ENCODE measurements around the gene MLLT3.

Gene MLLT3

GRCh38 chr9:20407013-20407412 is 215.3 kb downstream of the MLLT3 start:
- no peak for DNase-seq

GRCh38 chr9:20406344-20406743 is 216.0 kb downstream of the MLLT3 start:
- DNase-seq, result no peak

GRCh38 chr9:20405616-20406015 is 216.7 kb downstream of the MLLT3 start:
- no peak for DNase-seq

- DNase-seq, result no peak
Measured at GRCh38 chr9:20405078-20405477, 217.2 kb downstream of the MLLT3 start.

- no peak for DNase-seq
Measured at GRCh38 chr9:20404192-20404813, 218.0 kb downstream of the MLLT3 start.

GRCh38 chr9:20403346-20403745 is 219.0 kb downstream of the MLLT3 start:
- DNase-seq, result no peak

GRCh38 chr9:20402273-20402875 is 219.9 kb downstream of the MLLT3 start:
- DNase-seq, result no peak

- DNase-seq, result no peak
Measured at GRCh38 chr9:20398536-20399338, 223.6 kb downstream of the MLLT3 start.

- DNase-seq, result no peak
Measured at GRCh38 chr9:20397348-20397747, 225.0 kb downstream of the MLLT3 start.

GRCh38 chr9:20396509-20396908 is 225.8 kb downstream of the MLLT3 start:
- no peak for DNase-seq

- DNase-seq, result no peak
Measured at GRCh38 chr9:20395651-20396050, 226.6 kb downstream of the MLLT3 start.

- peak; percentile 79 to 94 for DNase-seq
Measured at GRCh38 chr9:20394969-20395368, 227.3 kb downstream of the MLLT3 start.

GRCh38 chr9:20391208-20391607 is 231.1 kb downstream of the MLLT3 start:
- no peak for DNase-seq

GRCh38 chr9:20390400-20390799 is 231.9 kb downstream of the MLLT3 start:
- DNase-seq, result no peak

GRCh38 chr9:20387062-20387461 is 235.2 kb downstream of the MLLT3 start:
- no peak for DNase-seq

- DNase-seq, result no peak
Measured at GRCh38 chr9:20384642-20385041, 237.7 kb downstream of the MLLT3 start.

GRCh38 chr9:20382460-20383071 is 239.7 kb downstream of the MLLT3 start:
- peak in 1 of 2 experiments; percentile 30 for DNase-seq

- no peak for DNase-seq
Measured at GRCh38 chr9:20380546-20380945, 241.8 kb downstream of the MLLT3 start.

- no peak for DNase-seq
Measured at GRCh38 chr9:20379804-20380225, 242.5 kb downstream of the MLLT3 start.

GRCh38 chr9:20378851-20379250 is 243.4 kb downstream of the MLLT3 start:
- peak; percentile 44 to 77 for DNase-seq

GRCh38 chr9:20377790-20378189 is 244.5 kb downstream of the MLLT3 start:
- no peak for DNase-seq

- no peak for DNase-seq
Measured at GRCh38 chr9:20376731-20377375, 245.4 kb downstream of the MLLT3 start.

GRCh38 chr9:20376042-20376441 is 246.3 kb downstream of the MLLT3 start:
- DNase-seq, result no peak
